ENCODE data around the gene SALL1.

Gene SALL1

GRCh38 chr16:51150888-51151320 lies at the start of gene SALL1:
Gene SALL1, minus strand, starts transcription at chr16:51151270. Its CDS starts 29 bp downstream, at chr16:51151241.
- no peak for DNase-seq

GRCh38 chr16:51200793-51201192 lies 49.7 kb upstream of the SALL1 start:
- no peak for DNase-seq

- DNase-seq: no peak
Measured at GRCh38 chr16:51197953-51198748, 47.1 kb upstream of the SALL1 start.

- no peak for DNase-seq
Measured at GRCh38 chr16:51193879-51194278, 42.8 kb upstream of the SALL1 start.

- DNase-seq: no peak
Measured at GRCh38 chr16:51184702-51185433, 33.8 kb upstream of the SALL1 start.

- DNase-seq: no peak
Measured at GRCh38 chr16:51181503-51181811, 30.4 kb upstream of the SALL1 start.

GRCh38 chr16:51180719-51181502 lies 29.8 kb upstream of the SALL1 start:
- DNase-seq: no peak

- no peak for DNase-seq
Measured at GRCh38 chr16:51175081-51175480, 24.0 kb upstream of the SALL1 start.

GRCh38 chr16:51172368-51172767 lies 21.3 kb upstream of the SALL1 start:
- DNase-seq: no peak

- no peak for DNase-seq
Measured at GRCh38 chr16:51168755-51169154, 17.7 kb upstream of the SALL1 start.

- DNase-seq: no peak
Measured at GRCh38 chr16:51167170-51167895, 16.3 kb upstream of the SALL1 start.

- no peak for DNase-seq
Measured at GRCh38 chr16:51166541-51166940, 15.5 kb upstream of the SALL1 start.

- no peak for DNase-seq
Measured at GRCh38 chr16:51166091-51166490, 15.0 kb upstream of the SALL1 start.

GRCh38 chr16:51165043-51165442 lies 14.0 kb upstream of the SALL1 start:
- DNase-seq: no peak

GRCh38 chr16:51164574-51164973 lies 13.5 kb upstream of the SALL1 start:
- DNase-seq: no peak

- no peak for DNase-seq
Measured at GRCh38 chr16:51163894-51164566, 13.0 kb upstream of the SALL1 start.

GRCh38 chr16:51163366-51163765 lies 12.3 kb upstream of the SALL1 start:
- DNase-seq: no peak

- no peak for DNase-seq
Measured at GRCh38 chr16:51161440-51162195, 10.5 kb upstream of the SALL1 start.

GRCh38 chr16:51159865-51160264 lies 8.8 kb upstream of the SALL1 start:
- no peak for DNase-seq

GRCh38 chr16:51159296-51159695 lies 8.2 kb upstream of the SALL1 start:
- DNase-seq: no peak

GRCh38 chr16:51157698-51158097 lies 6.6 kb upstream of the SALL1 start:
- DNase-seq: no peak

- no peak for DNase-seq
Measured at GRCh38 chr16:51156807-51157200, 5.7 kb upstream of the SALL1 start.
